ENCODE measurements around the gene NAALADL1.
A peak's percentile ranks its signal among the peaks of the same experiment; 100 is the strongest.
"Not testable (repeated sequence)": the region's sequence is repeated elsewhere in the genome, so short reads cannot be mapped to it uniquely, and the experiment has no call there.

The NAALADL1 gene

DNA sequence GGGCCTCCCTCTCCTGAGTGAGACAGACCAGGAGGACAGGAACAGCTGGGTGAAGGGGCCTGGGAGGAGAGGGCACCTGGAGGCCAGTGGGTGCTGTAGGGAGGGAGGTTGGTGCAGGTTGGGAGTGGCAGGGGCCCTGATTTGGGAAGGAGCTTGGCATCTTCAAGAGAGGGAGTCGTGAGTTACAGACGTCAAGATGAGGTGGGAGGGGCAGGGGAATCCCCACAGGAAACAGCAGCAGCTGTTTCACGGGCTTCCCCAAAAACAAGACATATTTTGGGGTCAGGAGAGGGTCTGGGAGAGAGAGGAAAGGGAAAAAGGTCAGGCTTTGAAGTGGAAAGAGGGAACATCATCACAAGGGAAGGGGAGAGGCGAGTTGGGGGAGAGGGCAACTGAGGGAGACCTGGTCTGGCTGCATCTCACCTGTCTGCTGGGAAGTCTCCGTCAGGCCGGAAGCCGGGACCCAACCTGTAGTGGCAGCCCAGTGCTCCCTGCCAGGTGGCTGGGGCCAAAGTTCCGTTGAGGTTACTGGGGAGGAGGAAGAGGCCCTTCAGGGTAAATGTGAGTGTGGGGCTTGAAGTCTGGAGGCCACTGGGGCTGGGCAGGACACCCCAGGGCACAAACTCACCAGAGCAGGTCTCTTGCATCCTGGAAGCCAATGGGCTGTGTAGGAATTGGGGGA is 4.4 kb downstream of the NAALADL1 start:
- peak; percentile 14 for FAIRE-seq
- no peak for DNase-seq (ENCODE audit: insufficient read length, low spot score)

DNA sequence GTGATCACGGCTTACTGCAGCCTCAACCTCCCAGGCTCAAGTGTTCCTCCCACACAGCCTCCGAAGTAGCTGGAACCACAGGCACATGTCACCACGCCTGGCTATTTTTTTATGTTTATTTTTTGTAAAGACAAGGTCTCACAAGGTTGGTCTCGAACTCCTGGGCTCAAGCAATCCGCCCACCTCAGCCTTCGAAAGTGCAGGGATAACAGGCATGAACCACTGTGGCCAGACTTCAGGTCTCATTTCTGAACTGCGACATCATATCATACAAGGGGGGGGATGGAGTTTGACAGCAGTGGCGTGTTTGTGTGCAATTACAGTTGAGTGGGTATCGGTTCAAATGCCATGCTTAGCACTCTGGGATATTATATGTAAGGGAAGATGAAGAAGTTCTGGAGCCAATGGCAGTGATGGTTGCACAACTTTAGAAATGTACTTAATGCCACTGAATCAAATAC is 6.9 kb downstream of the NAALADL1 start:
- FAIRE-seq: no peak
- no peak for DNase-seq (ENCODE audit: insufficient read length, low spot score)

DNA sequence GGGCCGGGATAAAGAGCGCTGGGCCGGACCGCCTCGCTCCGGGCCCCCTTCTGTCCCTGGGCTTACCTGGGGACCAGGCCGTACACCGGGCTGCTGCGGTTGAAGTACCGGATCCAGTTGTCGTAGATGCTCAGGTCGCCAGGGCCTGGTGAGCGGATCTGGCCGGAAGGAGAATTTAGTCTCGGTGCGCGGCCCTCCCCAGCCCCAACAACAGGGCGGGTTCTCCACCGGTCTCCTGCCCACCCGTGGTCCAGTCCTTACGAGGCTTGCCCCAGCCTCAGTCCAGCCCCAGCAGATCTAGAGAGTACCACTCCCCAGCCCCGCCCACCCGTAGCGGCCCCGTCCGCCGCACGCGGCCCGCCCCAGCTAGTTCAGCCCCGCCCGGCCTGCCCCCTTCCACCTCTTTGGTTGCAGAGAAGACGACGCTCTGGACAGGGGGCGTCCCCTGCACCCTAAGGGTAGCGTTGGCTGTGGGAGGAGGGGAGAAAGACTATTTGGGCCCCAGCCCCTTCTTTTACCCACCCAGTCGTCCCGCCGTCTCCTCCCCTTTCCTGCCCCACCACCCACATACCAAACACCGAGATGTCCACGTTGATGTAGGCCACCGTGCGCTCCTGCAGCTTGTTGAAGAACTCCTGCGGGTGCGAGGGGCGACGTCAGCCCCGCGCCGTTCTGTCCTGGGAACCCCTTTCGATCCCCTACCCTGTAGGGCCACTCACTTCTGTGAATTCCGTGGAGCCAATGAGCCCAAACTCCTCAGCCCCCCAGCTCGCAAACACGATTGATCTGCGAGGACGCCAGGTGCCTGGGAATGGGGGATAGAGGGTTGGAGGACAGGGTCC is 10.6 kb downstream of the NAALADL1 start:
- DNase-seq (ENCODE audit: insufficient read length, low spot score): no peak
- FAIRE-seq: no peak

DNA sequence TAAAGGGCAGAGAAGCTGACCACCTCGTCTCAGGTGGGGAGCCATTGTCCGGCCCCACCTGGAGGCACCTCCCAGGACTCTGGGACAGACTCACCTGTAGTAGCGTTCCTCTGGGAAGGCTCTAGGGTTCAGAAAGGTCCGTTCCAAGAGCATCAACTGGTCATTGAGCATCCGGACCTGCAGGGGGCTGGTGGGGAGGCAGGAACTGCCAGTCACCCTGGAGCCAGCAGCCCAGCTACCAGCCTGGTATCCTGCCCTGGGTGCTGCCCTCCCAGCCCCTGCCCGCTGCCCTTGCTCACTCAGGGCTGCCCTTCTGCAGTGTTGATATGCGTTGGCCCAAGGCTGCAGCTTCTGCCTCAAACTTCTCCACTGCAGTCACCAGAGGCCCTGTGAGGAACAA is 12.6 kb downstream of the NAALADL1 start:
- DNase-seq (ENCODE audit: insufficient read length, low spot score) (no peak), FAIRE-seq (no peak)

DNA sequence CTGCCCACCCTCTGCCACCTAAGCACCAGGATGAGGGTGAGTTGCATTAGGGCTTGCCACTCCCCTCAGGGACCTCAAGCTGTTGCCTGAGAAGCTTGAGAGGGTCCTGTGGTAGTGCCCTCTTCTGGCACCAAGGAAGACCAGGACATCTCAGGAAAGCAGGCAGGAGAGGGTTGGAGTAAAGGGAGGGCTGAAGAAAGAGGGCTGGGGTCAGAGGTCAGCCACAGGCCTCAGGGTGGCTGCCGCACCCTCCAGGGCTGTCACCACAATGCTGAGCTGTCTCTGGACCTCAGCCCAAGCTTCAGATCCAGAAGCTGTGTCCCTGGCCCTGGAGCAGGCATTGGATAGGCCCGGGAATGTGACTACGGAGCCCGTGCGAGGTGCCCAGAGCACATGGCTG is 13.3 kb downstream of the NAALADL1 start:
- DNase-seq (ENCODE audit: insufficient read length, low spot score) (no peak), FAIRE-seq (no peak)

DNA sequence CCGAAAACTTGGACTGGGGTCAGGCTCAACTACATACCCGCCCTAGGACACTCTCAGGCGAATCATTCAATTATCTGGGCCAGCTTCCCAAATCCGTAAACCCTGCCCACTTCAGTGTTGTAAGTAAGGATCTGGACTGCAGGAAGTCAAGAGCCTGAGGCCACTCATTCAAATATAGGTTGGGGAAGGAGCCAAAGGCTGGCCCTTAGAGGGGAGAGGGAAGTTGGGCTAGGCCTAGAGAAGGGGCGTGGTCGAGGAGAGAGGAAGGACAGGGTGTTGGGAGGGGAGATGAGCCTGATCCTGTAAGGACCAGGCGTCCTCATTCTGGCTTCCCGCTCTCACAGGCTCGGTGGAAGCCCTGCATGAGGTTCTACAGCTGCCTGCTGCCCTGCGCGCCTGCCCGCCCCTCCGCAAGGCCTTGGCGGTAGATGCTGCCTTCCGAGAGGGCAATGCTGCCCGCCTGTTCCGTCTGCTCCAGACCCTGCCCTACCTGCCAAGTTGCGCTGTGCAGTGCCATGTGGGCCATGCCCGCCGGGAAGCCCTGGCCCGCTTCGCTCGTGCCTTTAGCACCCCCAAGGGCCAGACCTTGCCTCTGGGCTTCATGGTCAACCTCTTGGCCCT is 14.4 kb downstream of the NAALADL1 start:
- FAIRE-seq: no peak
- DNase-seq (ENCODE audit: insufficient read length, low spot score): no peak

DNA sequence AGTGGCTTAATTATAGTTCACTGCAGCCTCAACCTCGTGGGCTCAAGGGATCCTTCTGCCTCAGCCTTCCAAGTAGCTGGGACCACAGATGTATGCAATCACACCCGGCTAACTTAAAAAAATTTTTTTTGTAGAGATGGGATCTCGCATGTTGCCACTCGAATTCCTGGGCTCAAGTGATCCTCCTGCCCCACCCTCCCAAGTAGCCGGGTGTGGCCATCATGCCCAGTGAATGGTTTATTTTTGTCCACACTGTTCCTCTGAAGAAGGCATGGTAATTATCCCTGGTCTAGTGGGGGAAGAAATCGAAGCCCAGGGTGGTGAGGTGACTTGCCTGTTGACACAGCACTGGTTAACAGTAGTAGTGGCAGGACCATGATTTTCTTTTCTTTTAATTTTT is 15.5 kb downstream of the NAALADL1 start:
- FAIRE-seq (no peak), DNase-seq (ENCODE audit: insufficient read length, low spot score) (no peak)

DNA sequence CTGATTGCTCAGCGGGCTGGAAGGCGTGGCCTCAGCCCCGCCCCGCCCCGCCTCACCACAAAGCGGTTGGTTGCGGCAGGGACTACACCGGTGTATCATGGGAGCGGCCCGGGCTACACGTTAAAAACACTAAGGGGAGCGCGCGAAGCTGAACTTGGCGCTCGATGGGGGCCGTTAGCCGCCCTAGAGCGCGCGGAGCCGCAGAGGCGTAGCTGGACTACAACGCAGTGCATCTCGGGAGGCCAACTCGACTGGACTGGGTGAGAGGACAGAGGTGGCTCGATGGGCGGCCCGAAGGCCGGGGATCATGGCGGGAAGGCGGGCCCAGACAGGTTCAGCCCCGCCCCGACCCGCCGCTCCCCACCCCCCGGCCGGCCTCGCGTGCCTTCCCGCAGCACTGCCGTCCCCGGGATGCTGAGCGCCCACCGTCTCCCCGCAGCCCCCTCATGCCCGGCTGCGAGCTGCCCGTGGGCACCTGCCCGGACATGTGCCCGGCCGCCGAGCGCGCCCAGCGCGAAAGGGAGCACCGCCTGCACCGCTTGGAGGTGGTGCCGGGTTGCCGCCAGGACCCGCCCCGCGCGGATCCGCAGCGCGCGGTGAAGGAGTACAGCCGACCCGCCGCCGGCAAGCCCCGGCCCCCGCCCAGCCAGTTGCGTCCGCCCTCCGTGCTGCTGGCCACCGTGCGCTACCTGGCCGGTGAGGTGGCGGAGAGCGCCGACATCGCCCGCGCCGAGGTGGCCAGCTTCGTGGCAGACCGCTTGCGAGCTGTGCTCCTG is 17.3 kb downstream of the NAALADL1 start, which contains the start of gene SAC3D1:
Gene SAC3D1 (plus strand): TSS at position 364 of the 776 bp plus-strand sequence. CDS start 83 bp downstream, at position 447.
- FAIRE-seq (peak; percentile 97), DNase-seq (ENCODE audit: insufficient read length, low spot score) (peak; percentile 98)

DNA sequence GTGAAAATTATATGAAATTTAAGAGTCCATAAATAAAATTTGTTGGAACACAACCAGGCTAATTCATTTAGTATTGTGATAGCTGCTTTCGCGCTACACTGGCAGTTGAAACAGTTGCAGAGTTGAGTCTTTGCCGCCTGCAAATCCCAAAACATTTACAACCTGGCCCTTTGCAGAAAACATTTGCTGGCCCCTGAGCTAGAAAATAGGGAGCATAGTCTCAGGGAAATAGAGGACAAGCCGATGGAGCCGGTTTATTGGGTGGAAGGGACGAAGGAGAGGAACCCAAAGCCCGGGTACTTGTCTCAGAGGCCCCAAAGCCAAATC is 17.9 kb downstream of the NAALADL1 start:
- no peak for FAIRE-seq
- DNase-seq (ENCODE audit: insufficient read length, low spot score): no peak

DNA sequence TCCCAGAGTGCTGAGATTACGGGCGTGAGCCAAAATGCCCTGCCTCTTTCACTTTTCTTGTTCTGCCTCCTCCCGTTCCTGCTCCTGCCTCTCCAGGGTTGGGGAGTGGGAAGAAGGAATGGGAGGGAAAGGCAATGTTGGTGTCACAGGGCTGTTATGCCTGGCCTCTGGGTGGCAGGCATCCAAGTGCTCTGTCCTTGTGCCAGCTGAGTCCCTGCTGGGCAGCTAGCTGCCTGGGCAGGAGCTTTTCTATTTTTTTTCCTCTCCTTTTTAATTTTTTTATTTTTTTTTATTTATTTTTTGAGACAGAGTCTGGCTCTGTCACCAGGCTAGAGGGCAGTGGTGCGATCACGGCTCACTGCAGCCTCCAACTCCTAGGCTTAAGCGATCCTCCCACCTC is 21.4 kb downstream of the NAALADL1 start:
- no peak for FAIRE-seq
- no peak for DNase-seq (ENCODE audit: insufficient read length, low spot score)

DNA sequence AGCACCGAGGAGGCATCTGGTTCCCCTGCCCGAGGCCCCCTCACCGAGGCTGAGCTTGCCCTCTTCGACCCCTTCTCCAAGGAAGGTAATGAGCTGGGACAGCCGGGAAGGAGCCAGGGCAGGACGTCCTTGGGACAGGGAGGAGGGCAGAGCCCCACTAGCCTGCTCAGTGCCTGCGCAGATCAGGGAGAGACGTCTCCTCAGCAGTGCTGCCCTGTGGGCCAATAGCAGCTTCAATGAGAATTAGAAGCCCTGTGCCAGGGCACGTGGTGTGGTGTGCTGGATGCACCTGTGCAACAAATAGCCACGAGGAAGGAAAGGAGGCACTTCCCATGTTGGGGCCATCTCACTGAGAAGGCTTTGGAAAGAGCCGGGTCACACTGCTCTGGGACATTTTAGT is 22.8 kb downstream of the NAALADL1 start:
- FAIRE-seq: no peak
- no peak for DNase-seq (ENCODE audit: insufficient read length, low spot score)

DNA sequence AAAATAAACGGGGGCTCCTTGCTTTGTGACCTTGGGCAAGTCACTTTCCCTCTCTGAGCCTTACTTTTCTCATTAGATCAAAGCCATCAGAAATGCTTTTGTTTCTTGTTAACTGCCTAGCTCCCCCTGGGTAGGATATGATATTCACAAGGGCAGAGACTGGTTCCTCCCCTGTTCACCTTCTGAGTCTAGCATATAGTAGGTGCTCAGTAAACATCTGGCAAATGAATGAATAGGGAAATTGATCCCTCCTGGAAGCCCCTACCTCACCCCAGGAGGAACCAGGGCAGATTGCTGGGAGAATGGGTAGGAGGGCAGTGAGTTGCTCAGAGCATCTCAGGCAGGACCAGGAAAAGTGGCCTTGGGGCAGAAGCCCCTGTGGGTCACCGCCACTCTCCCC is 23.9 kb downstream of the NAALADL1 start:
- FAIRE-seq (no peak), DNase-seq (ENCODE audit: insufficient read length, low spot score) (no peak)

DNA sequence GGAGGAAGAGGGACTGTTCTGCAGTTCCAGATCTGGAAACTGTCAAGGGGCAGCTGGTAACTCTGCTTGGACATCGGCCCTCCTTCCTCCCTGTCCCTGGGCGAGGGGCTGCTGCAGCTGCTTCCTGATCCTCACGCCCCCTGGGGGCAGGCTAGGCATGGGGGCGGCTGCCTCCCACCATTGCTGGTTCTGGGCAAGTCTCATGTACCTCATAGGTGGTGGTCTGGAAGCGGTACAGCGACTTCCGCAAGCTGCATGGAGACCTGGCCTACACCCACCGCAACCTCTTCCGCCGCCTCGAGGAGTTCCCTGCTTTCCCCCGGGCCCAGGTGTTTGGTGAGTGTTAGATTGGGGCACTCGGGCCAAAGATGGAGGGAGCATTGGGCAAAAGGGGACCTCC is 26.1 kb downstream of the NAALADL1 start:
- FAIRE-seq: no peak
- no peak for DNase-seq (ENCODE audit: insufficient read length, low spot score)

DNA sequence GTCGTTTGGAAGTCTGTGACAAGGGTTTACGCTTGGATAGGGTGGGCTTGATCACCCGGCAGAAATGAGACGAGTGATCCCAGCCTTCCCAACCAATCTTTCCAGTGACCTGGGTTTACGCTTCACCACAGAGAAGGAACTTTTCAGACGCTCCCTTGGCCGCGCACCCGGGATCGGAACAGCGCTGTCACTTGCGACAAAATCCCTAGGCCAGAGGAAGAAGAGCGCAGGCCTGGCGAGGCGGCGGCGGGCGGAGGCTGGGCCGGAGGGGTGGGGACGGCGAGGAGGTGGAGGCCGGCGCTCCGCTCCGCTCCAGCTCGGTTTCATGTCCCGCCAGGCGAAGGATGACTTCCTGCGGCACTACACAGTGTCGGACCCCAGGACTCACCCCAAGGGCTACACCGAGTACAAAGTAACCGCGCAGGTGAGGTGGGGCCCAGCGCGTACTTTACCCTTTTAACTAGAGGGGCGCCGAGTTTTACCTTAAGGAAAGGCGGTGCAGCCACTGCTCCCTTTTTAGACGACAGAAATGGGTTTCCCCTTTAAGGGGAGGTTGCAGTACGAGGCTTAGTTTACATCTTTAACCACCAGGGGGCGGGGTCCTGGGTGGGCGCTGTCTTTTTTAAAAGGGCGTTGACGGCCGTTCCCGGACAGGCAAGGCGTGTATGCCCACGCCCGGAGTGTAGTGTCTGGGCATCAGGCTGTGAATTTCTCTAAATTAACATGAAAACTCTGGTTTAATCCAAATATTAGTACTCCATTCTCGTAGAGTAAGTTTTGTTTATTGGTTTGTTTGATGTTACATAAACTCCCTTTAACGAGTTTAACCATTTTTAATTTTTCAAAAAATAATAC is 30.9 kb downstream of the NAALADL1 start, which contains the start of gene SNX15:
Gene SNX15 (plus strand): TSS at position 227 of the 855 bp plus-strand sequence. CDS start 99 bp downstream, at position 326.
- DNase-seq (ENCODE audit: insufficient read length, low spot score) (peak; percentile 91), FAIRE-seq (peak; percentile 80)

DNA sequence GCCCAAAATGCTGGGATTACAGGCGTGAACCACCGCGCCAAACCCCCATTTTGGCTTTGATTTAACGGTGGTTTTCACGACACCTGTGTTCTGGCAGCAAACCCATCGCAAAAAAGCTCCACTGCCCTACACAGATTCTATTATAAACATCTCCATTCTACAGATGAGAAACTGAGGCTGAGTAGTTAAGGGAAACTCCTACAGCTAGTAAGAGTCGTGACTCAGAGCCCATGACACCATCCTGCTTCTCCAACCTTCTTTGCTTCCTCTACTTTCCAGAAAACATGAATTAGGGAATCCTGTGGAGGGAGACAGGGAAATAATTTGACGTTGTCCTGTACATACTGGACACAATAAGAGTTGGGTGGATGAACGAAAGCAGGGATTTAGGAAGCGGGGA is 31.5 kb downstream of the NAALADL1 start:
- FAIRE-seq: no peak
- DNase-seq (ENCODE audit: insufficient read length, low spot score): no peak

DNA sequence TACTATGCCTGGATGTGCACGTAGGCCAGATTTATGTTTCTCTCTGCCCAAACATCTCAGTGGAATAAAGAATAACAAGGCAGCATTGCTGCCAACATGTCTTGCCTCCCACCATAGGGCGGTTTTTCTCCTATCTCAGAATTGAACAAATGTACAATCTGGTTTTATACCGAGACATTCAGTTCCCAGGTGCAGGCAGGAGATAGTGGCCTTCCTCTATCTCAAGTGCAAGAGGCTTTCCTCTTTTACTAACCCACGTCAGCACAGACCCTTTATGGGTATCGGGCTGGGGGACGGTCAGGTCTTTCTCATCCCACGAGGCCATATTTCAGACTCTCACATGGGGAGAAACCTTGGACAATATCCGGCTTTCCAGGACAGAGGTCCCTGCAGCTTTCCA is 34.9 kb downstream of the NAALADL1 start:
- not testable (repeated sequence) for DNase-seq (ENCODE audit: insufficient read length, low spot score); FAIRE-seq

DNA sequence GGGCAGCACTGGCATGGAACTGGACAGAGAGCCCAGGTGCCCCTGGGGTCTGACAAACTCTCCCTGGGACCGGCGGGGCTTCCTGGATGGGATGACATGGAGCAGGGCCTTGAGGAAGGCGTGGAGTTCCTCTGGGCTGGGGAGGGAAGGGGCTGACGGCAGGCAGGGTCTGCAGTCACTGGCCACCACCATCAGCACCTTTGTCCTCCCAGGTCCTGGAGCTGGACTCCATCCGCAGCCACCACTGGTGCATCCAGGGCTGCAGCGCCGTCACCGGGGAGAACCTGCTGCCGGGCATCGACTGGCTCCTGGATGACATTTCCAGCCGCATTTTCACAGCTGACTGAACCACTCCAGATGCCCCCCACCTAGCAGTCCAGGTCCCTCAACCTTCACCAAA is 36.8 kb downstream of the NAALADL1 start:
- DNase-seq (ENCODE audit: insufficient read length, low spot score): no peak
- no peak for FAIRE-seq

DNA sequence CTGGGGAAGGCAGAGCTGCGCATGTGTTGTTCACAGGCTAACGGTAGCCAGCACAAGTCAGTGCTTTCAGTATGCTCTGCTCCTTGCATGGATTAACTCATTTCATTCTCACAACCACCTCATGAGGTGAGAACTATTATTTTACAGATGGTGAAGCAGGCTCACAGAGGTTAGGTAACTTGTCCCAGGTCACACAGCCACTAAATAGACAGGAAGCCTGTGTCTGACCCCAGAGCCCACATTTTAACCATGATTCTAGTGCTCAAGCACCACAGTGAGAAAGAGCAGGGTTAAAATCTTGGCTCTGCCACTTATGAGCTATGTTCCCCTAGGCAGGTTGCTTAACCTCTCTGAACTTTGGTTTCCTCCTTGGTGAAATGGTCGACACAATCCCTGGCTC is 37.4 kb downstream of the NAALADL1 start:
- FAIRE-seq: no peak
- no peak for DNase-seq (ENCODE audit: insufficient read length, low spot score)

DNA sequence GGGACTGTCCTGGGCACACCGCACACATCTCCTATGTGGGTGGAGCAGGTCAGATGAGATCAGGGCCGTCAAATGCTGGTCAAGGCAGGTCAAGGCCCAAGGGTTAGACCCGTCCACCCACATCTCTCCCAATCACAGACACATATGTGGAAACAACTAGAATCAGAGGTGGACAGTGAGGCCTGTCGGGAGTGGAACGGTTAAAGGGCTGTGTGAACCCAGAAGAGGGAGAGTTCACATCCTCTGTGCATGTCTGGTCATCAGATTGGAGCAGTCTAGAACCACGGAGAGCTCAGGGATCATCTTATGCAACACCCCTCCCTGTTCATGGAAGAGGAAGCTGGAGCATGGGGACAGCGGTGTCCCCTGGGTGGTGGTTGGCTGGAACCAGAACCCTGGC is 38.5 kb downstream of the NAALADL1 start:
- FAIRE-seq (no peak), DNase-seq (ENCODE audit: insufficient read length, low spot score) (no peak)

DNA sequence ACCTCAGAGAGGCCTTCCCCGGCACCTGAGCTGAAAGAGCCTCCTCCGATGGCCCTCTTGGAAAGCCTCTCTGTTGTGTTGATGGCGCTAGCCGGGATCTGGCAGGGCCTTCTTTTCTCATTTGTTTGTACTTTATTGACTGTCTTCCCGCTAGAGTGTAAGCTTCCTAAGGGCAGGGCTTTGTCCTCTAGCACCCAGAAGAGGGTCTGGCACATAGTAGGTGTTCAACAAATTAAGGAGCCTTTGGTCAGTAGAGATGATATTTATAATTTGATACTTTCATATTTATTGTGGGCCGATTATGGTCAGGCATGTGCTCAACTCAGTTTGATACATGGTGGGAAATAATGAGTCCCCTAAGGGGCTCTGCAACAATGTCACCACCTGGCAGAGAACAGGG is 40.4 kb downstream of the NAALADL1 start:
- DNase-seq (ENCODE audit: insufficient read length, low spot score) (no peak), FAIRE-seq (no peak)
